GM21786 (cell line): ENCODE data around the gene ACY1.
A peak's percentile ranks its signal among the peaks of the same experiment; 100 is the strongest.
"Not testable (repeated sequence)": the region's sequence is repeated elsewhere in the genome, so short reads cannot be mapped to it uniquely, and the experiment has no call there.

Experiments used
- ATAC-seq: cut with Tn5 transposase; IDR thresholded peaks from one replicate; pipeline ENCODE4 v1.9.1; 2021; ENCODE audit not compliant: unreplicated experiment

ACY1 gene

DNA sequence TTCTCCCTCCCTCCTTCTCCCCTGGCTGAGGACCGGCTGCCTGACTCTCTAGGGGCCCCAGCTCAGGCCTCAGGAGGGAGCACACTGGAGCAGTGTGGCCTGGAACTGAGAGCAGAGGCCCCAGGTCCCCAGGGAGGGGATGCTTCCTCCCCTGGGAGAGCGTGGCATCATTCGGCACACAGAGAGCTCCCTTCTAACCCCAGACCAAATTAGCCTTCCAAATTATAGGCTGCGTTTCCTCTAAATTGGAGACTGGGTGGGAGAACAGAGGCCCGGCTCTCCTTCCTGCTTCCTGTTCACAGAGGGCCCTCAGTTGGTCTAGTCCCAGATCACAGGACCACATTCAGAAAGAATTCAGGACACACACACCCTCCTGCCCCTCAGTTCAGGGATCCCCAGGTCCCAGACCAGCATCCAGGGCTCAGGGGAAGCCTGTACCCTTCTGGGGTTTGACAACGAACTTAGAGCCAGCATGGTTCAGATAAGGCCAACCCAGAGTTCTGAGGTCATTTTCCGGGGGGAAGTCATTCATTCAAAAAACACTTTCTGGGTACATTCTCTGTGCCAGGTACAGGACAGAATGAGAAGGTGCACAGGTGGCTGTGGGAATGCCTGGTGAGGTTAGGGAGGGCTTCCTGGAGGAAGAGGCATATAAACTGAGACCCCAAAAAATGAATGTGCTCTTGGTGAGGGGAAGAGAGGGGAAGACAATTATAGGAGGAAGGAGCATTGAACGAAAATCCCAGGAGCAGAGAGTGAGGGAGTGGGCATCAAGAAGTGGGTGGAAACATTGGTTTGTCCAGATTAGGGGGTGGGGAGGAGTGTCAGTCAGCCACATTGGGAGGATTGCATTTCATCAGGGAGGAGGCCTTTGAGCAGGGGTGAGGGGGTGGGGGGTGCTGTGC lies 40.8 kb downstream of the ACY1 start:
- peak; percentile 72 for ATAC-seq

DNA sequence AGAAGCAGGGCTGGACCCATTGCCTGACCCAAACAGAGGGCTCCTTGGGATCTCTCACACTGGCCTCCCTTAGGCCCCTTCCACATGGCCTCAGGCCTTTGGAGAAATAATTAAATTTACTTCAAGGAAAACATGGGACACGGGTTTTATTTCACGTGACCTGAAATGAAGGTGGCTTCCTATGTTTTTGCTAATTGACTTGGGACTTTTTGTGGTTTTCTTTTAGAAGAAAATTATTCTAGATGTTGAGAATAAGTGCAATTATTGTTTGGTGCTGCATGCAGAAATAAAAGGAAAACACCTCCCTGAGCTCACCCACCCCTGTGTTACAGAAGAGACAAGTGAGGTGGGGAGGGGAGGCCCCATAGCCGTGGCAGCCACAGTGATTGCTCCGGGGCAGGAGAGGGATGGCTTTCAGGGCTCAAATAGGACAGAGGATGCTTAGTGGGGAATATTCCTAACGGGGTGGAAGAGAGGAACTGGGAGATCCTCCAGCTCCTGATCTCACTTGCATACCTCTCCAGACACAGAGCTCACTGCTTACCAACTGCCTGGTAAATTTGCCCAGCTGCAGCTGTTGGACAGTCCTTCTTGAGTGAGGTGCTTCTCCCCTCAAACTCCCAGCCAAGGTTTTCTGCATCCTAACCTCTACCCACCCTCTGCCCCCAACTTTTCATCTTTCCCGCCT lies 41.6 kb downstream of the ACY1 start:
- ATAC-seq = no peak

DNA sequence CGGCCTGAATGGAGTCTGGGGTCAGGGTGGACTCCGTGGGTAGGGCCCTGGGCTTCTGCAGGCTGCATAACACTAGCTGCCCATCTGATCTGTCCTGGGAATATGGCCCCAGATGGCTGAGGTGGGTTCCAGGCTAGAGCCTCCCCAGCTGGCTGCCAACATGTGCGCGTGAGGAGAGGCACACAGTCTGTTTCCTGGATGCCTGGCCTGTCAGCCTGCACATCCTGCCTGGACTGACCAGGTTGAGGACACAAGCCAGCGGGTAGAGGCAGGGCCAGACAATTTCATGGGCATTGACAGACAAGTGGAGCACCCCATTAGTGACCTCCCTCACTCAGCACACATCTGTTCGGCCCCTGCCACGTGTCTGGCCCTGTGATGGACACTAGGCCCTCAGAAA lies 42.1 kb downstream of the ACY1 start:
- no peak for ATAC-seq

DNA sequence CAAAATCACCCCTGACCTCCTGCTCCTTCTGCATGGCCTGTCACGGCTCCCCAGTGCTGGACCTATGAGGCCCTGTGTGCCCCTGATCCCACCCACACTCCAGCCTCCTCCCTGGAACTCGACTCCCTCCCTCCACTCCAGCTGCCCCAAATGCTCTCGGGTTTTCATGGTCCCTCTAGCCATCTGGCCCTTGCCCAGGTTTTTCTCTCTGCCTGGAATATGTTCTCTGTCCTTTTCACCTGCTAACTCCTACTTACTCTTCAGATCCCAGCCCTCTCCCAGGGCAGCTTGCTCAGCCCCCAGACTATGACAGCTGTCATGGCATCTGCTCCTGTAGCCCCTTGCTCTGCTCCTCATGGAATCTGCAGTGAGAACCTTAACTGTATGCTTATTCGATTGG lies 42.7 kb downstream of the ACY1 start:
- ATAC-seq = no peak

DNA sequence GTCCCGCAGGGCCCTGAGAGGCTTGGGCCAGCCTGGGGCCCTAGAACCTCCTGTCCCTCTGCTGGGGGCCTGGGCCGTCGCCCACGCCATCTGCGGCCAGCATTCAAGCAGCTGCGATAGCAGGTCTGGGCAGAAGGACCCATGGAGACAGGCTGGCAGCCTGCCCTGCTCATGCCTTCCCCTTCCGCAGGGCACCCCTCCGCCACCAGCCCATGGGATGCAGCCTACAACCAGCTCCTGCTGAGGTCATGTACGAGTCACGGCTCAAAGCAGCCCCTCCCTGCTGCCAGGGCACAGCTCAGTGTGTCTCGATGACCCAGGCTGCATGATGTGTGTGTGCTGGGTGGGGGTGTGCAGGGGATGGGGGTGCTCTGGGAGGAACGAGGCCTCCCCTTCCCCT lies 45.2 kb downstream of the ACY1 start:
- ATAC-seq = no peak

DNA sequence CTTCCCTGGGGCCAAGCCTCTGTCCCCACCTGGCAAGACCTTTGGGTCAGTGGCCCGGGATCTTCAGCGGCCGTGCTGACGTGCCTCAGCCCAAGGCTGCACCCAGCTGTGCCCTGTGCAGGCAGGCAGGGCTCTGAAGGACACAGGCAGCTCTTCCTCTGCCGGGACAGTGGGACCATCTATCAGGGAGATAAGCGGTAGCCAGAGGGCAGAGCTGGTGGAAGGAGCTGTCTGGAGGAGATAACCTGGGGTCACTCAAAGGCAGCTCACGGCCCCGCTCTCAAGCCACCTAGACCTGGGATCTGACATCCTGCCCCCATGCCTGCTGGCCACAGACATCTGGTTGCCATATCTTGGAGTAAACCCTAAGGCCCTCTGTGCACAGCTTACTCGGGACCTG lies 45.7 kb downstream of the ACY1 start:
- no peak for ATAC-seq

DNA sequence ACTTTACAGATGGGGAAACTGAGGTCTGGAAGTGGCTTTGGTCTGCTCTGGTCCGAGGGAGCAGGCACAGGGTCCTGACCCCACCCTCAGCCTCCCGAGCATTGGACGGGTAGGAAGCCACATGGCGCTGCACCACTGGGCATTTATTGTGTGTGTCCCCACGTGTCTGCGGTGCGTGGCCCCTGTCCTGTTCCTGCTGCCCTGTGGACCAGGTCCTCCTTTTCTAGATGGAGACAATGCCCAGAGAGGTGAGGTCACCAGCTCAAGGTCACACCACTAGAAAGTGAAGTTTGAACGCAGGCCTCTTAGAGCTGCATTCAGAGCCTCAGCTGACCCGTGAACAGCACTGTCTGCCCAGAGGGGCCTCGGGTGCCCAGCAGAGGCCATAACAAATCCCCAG lies 46.2 kb downstream of the ACY1 start:
- ATAC-seq = no peak

DNA sequence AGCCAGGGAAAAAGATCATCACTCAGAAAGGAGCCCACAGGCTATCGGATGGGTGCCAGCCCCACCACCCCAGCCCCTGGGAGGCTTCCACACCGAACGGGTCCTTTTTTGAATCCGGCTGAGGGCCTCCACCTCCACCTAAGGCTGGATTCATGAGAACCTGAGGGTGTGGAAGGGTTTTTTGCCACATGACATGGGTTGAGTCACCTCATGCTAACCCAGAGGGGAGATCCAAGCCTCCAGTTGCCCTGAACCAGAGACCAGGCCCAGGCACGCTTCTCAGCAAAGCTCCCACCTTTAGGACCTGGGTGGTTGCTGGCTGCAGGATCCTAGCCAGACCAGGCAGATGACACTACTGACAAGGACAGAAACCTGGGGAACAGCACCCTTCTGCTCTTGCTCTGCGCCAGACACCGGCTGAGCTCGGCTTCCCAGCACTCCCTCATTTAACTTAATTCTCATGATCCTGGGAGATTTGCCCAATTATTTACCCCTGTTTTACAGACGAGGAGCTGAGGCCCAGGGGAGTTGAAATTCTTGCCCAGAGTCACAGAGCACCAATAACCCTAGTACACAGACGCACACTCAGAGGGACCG lies 47.5 kb downstream of the ACY1 start:
- ATAC-seq = no peak

DNA sequence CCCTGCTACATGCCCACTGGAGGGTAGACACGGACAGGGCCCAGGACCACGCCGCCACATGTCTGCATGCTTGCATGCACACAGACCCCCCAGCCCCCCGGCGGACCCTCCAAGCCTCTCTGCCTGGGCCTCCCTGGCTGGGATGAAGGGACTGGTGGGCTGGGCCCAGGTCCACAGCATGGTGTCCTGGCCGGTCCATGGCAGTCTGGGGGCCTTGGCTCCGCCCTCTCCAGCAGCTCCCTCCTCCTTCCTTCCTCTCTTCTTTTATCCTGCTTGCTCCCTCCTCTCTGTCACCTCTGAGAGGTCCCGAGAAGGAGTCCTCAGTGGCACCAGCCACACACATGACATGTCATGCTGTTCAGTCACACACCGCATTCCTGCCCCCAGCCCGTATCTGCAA lies 48.6 kb downstream of the ACY1 start:
- ATAC-seq = no peak

DNA sequence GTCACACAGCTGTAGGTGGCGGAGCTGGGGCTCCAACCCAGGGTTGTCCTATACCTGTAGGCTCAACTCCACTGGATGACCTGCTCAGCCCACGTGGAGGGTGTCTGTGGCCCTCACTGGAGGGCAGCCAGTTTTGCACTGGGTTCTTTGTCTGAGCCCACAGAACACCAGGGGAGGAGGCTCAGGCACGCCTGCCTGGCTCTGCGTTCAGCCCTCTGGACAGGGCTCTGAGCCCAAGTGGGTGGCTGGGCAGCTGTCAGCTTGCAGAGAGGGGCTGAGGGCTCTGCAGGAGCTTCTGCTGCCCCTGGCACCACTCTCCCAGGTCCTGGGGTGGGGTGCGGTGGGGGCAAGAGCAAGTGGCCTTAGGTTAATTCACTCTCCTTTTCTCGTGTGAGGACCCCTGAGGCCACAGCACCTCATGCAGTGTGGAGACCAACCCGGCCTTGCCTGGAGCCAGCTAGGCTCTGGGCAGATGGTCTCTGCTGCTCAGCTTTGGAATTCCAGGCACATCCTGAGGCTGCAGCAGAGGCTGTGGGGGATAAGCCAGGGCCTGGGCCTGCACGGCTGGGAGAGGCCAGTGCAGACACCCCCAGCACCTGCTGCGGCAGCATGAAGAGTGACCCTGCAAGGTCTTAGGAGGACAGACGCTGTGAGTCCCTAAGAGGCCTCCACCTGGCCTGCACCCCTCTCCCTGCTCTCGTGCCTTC lies 49.5 kb downstream of the ACY1 start:
- no peak for ATAC-seq

DNA sequence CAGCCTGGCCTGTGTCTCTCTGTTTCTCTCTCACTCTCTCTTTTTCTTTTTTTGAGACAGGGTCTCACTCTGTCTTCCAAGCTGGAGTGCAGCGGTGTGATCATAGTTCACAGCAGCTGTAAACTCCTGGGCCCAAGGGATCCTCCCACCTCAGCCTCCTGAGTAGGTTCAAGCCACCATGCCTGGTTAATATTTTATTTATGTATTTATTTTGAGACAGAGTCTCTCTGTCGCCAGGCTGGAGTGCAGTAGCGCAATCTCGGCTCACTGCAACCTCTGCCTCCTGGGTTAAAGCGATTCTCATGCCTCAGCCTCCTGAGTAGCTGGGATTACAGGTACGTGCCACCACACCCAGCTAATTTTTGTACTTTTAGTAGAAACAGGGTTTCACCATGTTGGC lies 50.4 kb downstream of the ACY1 start:
- ATAC-seq = not testable (repeated sequence)

DNA sequence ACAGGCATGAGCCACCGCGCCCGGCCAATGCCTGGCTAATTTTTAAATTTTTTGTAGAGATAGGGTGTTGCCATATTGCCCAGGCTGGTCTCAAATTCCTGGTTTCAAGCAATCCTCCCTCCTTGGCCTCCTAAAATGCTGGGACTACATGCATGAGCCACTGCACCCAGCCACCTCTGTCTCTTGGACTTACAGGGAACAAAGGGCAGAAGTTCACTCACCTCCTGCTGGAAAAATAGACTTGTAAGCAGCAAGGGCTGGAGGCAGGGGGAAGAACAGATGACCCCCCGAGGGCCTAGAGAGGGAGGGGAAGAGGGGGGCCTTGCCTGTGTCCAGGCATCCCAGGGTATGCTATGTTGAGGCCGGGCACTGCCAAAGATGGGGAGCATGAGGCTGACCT lies 50.9 kb downstream of the ACY1 start:
- ATAC-seq = no peak

DNA sequence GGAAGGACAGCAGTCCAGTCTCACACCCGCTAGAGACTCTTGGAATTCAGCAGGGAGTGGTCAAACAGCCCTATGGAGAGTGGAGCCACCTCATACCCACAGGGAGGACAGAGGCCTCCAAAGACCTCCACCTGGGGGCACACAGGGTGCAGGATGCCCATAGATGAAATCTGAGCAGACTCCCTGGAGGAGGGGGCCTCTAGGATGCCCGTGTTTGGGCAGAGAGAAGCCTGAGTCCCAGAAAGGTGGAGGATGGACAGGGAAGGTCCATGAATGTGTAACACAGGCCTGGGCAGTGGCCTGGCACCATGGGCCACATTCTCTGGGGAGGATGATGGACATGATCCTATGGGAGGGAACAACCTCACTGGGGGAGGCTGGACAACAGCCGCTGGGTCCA lies 51.3 kb downstream of the ACY1 start:
- ATAC-seq = no peak

DNA sequence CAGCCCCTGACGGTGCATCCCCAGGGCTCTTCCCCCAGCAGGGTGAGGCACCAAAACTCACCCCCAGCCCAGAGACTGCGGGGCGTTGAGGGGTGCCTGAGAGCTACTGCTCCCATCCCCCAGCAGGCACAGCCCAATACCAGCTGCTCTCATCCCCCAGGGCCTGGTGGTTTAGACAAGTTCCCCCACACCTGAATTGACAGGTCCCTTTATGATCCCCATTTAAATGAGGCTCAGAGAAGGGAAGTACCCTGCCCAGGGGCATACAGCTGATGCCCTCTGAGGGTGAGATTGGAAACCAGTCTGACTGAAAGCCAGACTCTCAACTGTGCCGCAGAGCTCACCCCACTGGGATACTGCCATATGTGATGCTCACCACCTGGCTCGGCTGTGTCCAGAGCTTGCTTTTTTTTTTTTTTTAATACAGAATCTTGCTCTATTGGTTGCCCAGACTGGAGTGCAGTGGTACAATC lies 52.9 kb downstream of the ACY1 start:
- ATAC-seq = peak; percentile 92

DNA sequence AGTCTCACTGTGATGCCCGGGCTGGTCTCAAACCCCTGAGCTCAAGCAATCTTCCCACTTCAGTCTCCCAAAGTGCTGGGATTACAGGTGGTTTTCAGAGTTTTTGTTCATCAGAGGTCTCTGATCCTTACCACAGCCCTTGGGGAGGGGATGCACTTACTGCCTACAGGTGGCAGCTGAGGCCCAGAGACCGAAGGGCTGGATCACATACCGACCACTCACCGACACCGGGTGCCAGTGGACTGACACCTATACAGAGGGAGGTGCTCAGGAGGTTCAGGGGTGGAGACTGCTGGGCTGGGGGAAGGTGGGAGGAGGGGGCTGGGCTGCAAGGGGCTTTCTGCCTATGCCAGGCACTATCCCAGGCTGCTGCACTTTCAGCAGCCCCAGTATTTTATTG lies 53.5 kb downstream of the ACY1 start:
- ATAC-seq = no peak

DNA sequence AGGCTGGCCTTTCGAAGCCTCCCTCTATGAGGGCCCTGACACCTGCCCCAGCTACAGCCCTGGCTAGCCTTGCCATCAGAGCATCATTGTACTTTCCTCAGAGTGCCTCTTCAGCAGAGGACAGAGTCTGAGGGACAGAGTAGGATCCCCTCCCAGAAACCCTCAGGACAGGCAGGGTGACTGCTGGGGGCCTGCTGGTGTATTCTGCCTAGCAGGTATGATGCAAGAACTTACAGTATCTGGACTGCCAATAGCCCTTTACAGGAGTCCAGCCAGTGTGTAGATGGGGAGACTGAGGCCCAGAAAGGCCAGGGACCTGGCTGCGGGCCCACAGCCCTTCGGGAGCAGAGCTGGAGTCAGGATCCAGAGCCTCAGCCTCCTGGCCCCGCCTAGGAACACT lies 54.0 kb downstream of the ACY1 start:
- no peak for ATAC-seq

DNA sequence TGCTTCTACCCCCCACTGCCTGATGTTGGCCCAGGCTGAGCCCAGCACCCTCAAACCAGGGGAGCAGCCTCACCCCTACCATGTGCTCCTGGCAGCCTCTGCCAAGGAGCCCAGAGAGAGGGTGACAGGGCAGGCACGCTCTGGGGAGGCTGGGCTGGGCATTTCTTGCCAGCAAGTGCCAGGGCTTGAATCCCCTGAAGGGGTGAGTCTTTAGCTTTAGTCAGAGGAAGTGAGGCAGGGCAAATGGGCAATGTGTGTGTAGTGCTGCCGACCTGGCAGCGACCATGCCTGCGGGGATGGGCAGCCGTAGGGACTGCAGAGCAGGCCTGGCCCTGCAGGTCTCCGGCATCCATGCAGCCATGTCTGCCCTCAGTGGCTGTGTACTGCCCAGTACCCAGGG lies 54.9 kb downstream of the ACY1 start:
- ATAC-seq = no peak
